ENCODE measurements around the gene CNIH2. TPM values are rescaled to one million over a fixed set of nuclear protein-coding genes. Genes with fewer than 3 reads are reported as not detected.

The CNIH2 gene
- total RNA-seq, 1 donor from 2014 or later = 21.3 TPM

DNA sequence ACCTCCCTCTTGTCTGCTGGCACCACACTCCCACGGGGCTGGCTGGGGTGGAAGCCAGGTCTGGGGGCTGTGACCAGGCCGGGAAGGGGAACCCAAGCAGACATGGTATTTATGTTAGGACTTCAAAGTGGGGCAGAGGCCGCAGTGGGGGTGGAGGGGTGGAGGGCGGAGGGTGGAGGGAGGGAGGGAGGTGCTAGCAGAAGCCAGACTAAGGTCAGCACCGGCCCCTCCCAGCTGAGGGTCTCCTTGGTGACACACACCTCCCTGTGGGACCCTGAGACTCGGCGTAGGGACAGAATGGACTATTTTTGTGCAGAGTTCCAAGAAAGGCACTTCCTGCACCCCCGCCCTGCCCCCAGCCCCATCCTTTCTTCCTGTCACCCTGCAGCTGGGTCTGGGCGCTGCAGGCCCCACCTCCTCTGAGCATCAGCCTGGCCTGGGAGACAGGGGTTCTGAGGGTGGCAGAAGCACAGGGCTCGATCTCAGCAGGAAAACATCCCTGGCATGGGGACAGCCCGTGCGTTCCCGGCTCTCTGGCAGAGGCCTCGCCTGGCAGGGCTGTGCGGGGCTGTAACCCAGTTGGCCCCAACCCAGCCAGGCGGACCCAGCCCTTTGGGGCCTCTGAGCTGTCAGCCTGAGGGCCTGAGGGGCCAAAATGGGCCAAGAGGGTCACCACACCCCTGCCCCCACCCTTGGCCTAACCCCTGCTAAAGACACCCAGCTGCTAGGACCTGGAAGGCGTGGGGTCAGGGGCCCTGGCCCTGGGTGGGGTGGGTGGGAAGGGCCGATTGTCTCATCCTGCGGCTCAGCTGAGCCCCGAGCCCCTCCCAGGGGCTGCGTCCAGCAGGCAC, 48.5 kb downstream of the CNIH2 start:
- DNase-seq (ENCODE audit: extremely low spot score, unreplicated experiment) = no peak
- Mint-ChIP-seq H3K27ac (no peak overlapping the region), H3K4me3 (no peak overlapping the region), H3K9me3 (no peaks in the 10 kb centered on the region), H3K36me3 (no peaks in the 10 kb centered on the region), H3K4me1 (ENCODE audit: unreplicated experiment) (peaks cover 32% of the 10 kb centered on the region), H3K27me3 (no peaks in the 10 kb centered on the region)
- TF ChIP-seq, protein P1, sequence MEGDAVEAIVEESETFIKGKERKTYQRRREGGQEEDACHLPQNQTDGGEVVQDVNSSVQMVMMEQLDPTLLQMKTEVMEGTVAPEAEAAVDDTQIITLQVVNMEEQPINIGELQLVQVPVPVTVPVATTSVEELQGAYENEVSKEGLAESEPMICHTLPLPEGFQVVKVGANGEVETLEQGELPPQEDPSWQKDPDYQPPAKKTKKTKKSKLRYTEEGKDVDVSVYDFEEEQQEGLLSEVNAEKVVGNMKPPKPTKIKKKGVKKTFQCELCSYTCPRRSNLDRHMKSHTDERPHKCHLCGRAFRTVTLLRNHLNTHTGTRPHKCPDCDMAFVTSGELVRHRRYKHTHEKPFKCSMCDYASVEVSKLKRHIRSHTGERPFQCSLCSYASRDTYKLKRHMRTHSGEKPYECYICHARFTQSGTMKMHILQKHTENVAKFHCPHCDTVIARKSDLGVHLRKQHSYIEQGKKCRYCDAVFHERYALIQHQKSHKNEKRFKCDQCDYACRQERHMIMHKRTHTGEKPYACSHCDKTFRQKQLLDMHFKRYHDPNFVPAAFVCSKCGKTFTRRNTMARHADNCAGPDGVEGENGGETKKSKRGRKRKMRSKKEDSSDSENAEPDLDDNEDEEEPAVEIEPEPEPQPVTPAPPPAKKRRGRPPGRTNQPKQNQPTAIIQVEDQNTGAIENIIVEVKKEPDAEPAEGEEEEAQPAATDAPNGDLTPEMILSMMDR (conservative IDR thresholded peaks at IDR 0.05) = no peak

DNA sequence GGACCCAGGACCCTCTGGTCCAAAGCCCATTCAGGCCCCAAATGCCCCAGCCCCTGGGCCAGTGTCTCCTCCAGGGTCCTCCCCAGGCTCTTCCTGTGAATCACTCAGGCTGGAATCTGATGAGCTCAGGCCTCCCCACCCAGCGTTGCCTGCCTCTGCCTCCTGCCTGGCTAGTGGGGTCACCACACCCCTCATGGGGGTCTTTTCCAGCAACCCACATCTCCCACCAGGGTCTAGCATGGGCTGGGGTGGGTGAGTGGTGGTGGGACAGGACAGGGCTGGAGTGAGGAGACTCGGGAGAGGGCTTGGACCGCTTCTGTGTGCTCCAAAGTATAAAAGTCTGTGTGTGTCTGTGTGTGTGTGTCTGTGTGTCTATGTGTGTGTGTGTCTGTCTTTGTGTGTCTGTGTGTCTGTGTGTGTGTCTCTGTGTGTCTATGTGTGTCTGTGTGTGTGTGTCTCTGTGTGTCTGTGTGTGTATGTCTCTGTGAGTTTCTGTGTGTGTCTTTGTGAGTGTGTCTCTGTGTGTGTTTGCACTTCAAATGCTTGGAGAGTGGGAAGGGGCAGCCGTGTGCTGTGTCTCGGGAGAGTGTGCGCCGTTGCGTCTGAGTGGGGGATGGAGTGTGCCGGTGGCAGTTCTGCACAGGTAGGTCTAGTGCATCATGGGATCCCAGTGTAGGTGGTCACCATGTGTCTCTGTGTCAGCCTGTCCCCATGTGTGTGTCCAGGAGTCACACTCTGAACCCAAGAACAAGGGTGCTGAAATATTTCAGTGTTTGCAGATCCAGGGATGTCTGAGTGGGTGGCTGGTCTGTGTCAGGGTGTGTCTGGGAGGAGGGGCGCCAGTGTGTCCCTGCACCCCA, 49.4 kb downstream of the CNIH2 start:
- H3K4me1 Mint-ChIP-seq (ENCODE audit: unreplicated experiment) = peaks cover 32% of the 10 kb centered on the region
- no peak for DNase-seq (ENCODE audit: extremely low spot score, unreplicated experiment)
- H3K36me3 Mint-ChIP-seq = no peaks in the 10 kb centered on the region
- H3K27me3 Mint-ChIP-seq = no peaks in the 10 kb centered on the region
- TF ChIP-seq, protein P1 (conservative IDR thresholded peaks at IDR 0.05) = no peak
- peak overlapping the region; percentile 46 for H3K27ac Mint-ChIP-seq
- no peaks in the 10 kb centered on the region for H3K9me3 Mint-ChIP-seq
- peak overlapping the region; percentile 2 for H3K4me3 Mint-ChIP-seq

DNA sequence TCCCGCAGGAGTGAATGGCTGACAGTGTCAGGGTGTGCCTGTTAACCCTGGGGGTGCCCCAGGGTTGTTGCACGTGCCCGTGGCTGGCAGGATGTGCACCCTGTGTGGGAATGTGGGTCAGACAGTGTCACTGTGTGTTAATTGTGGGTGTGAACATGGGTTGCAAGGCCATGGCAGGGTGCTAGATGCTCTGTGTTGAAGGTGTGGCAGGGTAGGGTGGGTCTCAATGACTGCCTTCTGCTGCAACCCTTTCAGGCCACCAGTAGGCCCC, 50.0 kb downstream of the CNIH2 start:
- peaks cover 31% of the 10 kb centered on the region for H3K4me1 Mint-ChIP-seq (ENCODE audit: unreplicated experiment)

GRCh38 chr11:66328302-66329144, 50.5 kb downstream of the CNIH2 start:
- H3K27ac Mint-ChIP-seq = peak overlapping the region; percentile 55
- peaks cover 25% of the 10 kb centered on the region for H3K4me1 Mint-ChIP-seq (ENCODE audit: unreplicated experiment)
- no peaks in the 10 kb centered on the region for H3K9me3 Mint-ChIP-seq
- TF ChIP-seq, protein P1 (conservative IDR thresholded peaks at IDR 0.05) = peak; percentile 96
- peak overlapping the region; percentile 65 for H3K4me3 Mint-ChIP-seq
- no peaks in the 10 kb centered on the region for H3K27me3 Mint-ChIP-seq
- no peaks in the 10 kb centered on the region for H3K36me3 Mint-ChIP-seq
- peak; percentile 85 for DNase-seq (ENCODE audit: extremely low spot score, unreplicated experiment)

More for the DNA sequence above, 50.0 kb downstream of the CNIH2 start:
- H3K27ac Mint-ChIP-seq = peak overlapping the region; percentile 46
- TF ChIP-seq, protein P1 (conservative IDR thresholded peaks at IDR 0.05) = no peak
- H3K36me3 Mint-ChIP-seq = no peaks in the 10 kb centered on the region
- no peak for DNase-seq (ENCODE audit: extremely low spot score, unreplicated experiment)
- no peaks in the 10 kb centered on the region for H3K27me3 Mint-ChIP-seq
- H3K9me3 Mint-ChIP-seq = no peaks in the 10 kb centered on the region
- H3K4me3 Mint-ChIP-seq = no peak overlapping the region

- Mint-ChIP-seq H3K36me3 (no peaks in the 10 kb centered on the region), H3K4me3 (no peak overlapping the region), H3K9me3 (no peaks in the 10 kb centered on the region), H3K4me1 (ENCODE audit: unreplicated experiment) (peaks cover 23% of the 10 kb centered on the region), H3K27ac (no peak overlapping the region), H3K27me3 (no peaks in the 10 kb centered on the region)
- no peak for DNase-seq (ENCODE audit: extremely low spot score, unreplicated experiment)
- TF ChIP-seq, protein P1 (conservative IDR thresholded peaks at IDR 0.05) = no peak
Observed at GRCh38 chr11:66329165-66329673, 51.2 kb downstream of the CNIH2 start.
